GM23338 (cell line): ENCODE results near the gene EPS8L1. TPM values are rescaled to one million over a fixed set of nuclear protein-coding genes. Genes with fewer than 3 reads are reported as not detected.

ENCODE experiments used
- ATAC-seq: fragments of 200-7000 bp; cut with Tn5 transposase; 3 replicates; pipeline ENCODE4 v1.9.1; 2020
- DNase-seq: peaks from one replicate; pipeline ENCODE4 v3.0.0-alpha.2; 2015; ENCODE audit warnings: low spot score
- H2AFZ ChIP-seq: fragments of 200-600 bp; sonication (generic); 2 replicates; pipeline ENCODE4 v1.8.0; 2016; ENCODE audit warnings: antibody characterized with exemption, mild to moderate bottlenecking, moderate library complexity
- H3F3A ChIP-seq: fragments of 200-600 bp; sonication (generic); replicated peaks from 2 replicates; pipeline ENCODE4 v1.8.0; 2017; ENCODE audit warnings: antibody characterized with exemption, mixed run types, low read depth
- H3K27ac ChIP-seq: fragments of 200-600 bp; sonication (generic); 2 replicates; pipeline ENCODE4 v1.6.1; 2016; ENCODE audit warnings: low read depth
- H3K27me3 ChIP-seq: fragments of 200-600 bp; sonication (generic); 2 replicates; pipeline ENCODE4 v1.8.0; 2016; ENCODE audit warnings: mild to moderate bottlenecking, mixed run types, moderate library complexity; ENCODE audit not compliant: insufficient read depth
- H3K36me3 ChIP-seq: fragments of 200-600 bp; sonication (generic); 2 replicates; pipeline ENCODE4 v1.8.0; 2016; ENCODE audit warnings: mild to moderate bottlenecking; ENCODE audit not compliant: insufficient read depth
- H3K4me1 ChIP-seq: fragments of 200-600 bp; sonication (generic); 2 replicates; pipeline ENCODE4 v1.8.0; 2016; ENCODE audit warnings: mild to moderate bottlenecking, moderate library complexity; ENCODE audit not compliant: insufficient read depth
- H3K4me2 ChIP-seq: fragments of 200-600 bp; sonication (generic); 2 replicates; pipeline ENCODE4 v1.7.1; 2017; ENCODE audit warnings: mixed run types
- H3K4me3 ChIP-seq: fragments of 200-600 bp; sonication (generic); 2 replicates; pipeline ENCODE4 v1.6.1; 2016; ENCODE audit warnings: mixed run types
- H3K79me2 ChIP-seq: fragments of 200-600 bp; sonication (generic); replicated peaks from 2 replicates; pipeline ENCODE4 v1.8.0; 2017; ENCODE audit warnings: mild to moderate bottlenecking; ENCODE audit not compliant: insufficient read depth
- H3K9me2 ChIP-seq: fragments of 200-600 bp; sonication (generic); 2 replicates; pipeline ENCODE4 v1.8.0; 2017; ENCODE audit not compliant: insufficient read depth
- H4K20me1 ChIP-seq: fragments of 200-600 bp; sonication (generic); replicated peaks from 2 replicates; pipeline ENCODE4 v1.8.0; 2017; ENCODE audit warnings: mild to moderate bottlenecking; ENCODE audit not compliant: insufficient read depth
- H3K27ac Mint-ChIP-seq: 2 replicates; pipeline ENCODE4 v1.8.0; 2020; ENCODE audit warnings: inconsistent platforms, mild to moderate bottlenecking, moderate library complexity, mixed read lengths
- H3K27me3 Mint-ChIP-seq: 3 replicates; pipeline ENCODE4 v1.8.0; 2022; ENCODE audit warnings: low read depth, mild to moderate bottlenecking, moderate library complexity, mixed read lengths, inconsistent platforms; ENCODE audit not compliant: insufficient read depth, poor library complexity
- H3K36me3 Mint-ChIP-seq: 3 replicates; pipeline ENCODE4 v1.8.0; 2021; ENCODE audit warnings: low read depth, mild to moderate bottlenecking, inconsistent platforms, moderate library complexity, mixed read lengths
- H3K4me1 Mint-ChIP-seq: 3 replicates; pipeline ENCODE4 v1.8.0; 2020; ENCODE audit warnings: mild to moderate bottlenecking, inconsistent platforms, mixed read lengths
- H3K4me3 Mint-ChIP-seq: 3 replicates; pipeline ENCODE4 v1.8.0; 2021; ENCODE audit warnings: moderate library complexity, mild to moderate bottlenecking, inconsistent platforms, mixed read lengths
- H3K9me3 Mint-ChIP-seq: 3 replicates; pipeline ENCODE4 v1.8.0; 2020; ENCODE audit warnings: moderate library complexity, mild to moderate bottlenecking, inconsistent platforms, mixed read lengths
- EZH2 ChIP-seq: fragments of 200-600 bp; sonication (generic); IDR thresholded peaks from one replicate; pipeline ENCODE4 v1.8.0; 2017; ENCODE audit warnings: antibody characterized with exemption, mild to moderate bottlenecking, low read depth; ENCODE audit not compliant: unreplicated experiment
- JUNB ChIP-seq: IDR thresholded peaks from one replicate; pipeline ENCODE4 v1.6.1; 2016; ENCODE audit warnings: antibody characterized with exemption; ENCODE audit not compliant: unreplicated experiment
- POLR2AphosphoS5 ChIP-seq: IDR thresholded peaks from 2 replicates; pipeline ENCODE4 v1.6.1; 2016; ENCODE audit warnings: antibody characterized with exemption, low read depth
- ZNF331 ChIP-seq: fragments of 250-450 bp; sonication (Bioruptor Pico); IDR thresholded peaks from 2 replicates; pipeline ENCODE4 v1.5.0; 2020; ENCODE audit warnings: low read depth, mild to moderate bottlenecking, moderate library complexity
- polyA plus RNA-seq: library from polyadenylated mRNA; unstranded; fragments of >200 nt; fragmentation: Nextera tagmentation; extraction: Ambion mirVana; gene quantifications from 2 replicates; pipeline ENCODE4 v1.2.1, GENCODE V29; 2016
- total RNA-seq: library from RNA; depleted of rRNA; stranded (reverse); fragments of >200 nt; shearing (Covaris generic); gene quantifications from 2 replicates; pipeline ENCODE4 v1.2.3, GENCODE V29; 2014
- TF ChIP-seq, protein P1 (sequence below): IDR thresholded peaks from one replicate; pipeline ENCODE4 v1.6.1; 2018; ENCODE audit warnings: antibody characterized with exemption; ENCODE audit not compliant: unreplicated experiment

The EPS8L1 gene
- total and polyA plus RNA-seq, 2 experiments from 2014 or later: 47.5 to 51.2 TPM

DNA sequence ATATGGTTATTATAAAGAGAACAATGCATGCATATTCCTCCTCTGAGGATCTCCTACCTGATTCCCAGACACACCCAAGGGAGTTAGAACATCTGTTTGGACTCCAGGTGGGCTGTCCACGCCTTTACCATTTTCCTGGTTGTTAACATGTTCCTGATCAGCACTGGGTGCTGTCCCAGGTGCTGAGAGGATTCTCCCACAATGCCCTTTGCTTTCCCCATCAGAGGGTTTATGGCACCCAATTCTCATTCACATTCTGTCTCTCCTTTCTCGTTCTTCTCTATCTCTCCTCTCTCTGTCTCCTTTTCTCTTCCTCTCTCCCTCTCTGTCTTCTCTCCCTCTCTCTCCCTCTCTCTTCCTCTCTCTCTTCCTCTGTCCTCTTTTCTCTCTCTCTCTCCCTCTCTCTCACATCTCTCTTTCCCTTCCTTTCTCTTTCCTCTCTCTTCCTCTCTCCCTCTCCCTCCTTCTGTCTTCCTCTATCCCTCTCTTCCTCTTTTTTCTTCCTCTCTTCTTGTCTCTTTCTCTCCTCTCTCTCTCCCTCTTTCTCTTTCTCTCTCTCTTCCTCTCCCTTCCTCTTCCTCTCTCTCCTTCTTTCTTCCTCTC is 9.5 kb upstream of the EPS8L1 start:
- no peaks in the 10 kb centered on the region; the same call in 2 of the 3 replicates for H3K36me3 Mint-ChIP-seq
- H3F3A ChIP-seq: peaks cover 12% of the 10 kb centered on the region; the same call in 1 of the 2 replicates
- no peak overlapping the region for H3K4me3 Mint-ChIP-seq
- TF ChIP-seq POLR2AphosphoS5: no peak
- TF ChIP-seq, protein P1, sequence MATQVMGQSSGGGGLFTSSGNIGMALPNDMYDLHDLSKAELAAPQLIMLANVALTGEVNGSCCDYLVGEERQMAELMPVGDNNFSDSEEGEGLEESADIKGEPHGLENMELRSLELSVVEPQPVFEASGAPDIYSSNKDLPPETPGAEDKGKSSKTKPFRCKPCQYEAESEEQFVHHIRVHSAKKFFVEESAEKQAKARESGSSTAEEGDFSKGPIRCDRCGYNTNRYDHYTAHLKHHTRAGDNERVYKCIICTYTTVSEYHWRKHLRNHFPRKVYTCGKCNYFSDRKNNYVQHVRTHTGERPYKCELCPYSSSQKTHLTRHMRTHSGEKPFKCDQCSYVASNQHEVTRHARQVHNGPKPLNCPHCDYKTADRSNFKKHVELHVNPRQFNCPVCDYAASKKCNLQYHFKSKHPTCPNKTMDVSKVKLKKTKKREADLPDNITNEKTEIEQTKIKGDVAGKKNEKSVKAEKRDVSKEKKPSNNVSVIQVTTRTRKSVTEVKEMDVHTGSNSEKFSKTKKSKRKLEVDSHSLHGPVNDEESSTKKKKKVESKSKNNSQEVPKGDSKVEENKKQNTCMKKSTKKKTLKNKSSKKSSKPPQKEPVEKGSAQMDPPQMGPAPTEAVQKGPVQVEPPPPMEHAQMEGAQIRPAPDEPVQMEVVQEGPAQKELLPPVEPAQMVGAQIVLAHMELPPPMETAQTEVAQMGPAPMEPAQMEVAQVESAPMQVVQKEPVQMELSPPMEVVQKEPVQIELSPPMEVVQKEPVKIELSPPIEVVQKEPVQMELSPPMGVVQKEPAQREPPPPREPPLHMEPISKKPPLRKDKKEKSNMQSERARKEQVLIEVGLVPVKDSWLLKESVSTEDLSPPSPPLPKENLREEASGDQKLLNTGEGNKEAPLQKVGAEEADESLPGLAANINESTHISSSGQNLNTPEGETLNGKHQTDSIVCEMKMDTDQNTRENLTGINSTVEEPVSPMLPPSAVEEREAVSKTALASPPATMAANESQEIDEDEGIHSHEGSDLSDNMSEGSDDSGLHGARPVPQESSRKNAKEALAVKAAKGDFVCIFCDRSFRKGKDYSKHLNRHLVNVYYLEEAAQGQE: peak; percentile 82
- peaks cover 26% of the 10 kb centered on the region for H3K4me1 Mint-ChIP-seq
- DNase-seq: peak; percentile 60
- H3K27ac Mint-ChIP-seq: no peak overlapping the region
- peaks cover 14% of the 10 kb centered on the region for H3K79me2 ChIP-seq
- peaks cover 58% of the 10 kb centered on the region for H3K27me3 Mint-ChIP-seq
- H4K20me1 ChIP-seq: peaks cover 11% of the 10 kb centered on the region; the same call in 1 of the 2 replicates
- H3K36me3 ChIP-seq: no peaks in the 10 kb centered on the region
- H3K27me3 ChIP-seq: peaks cover 60% of the 10 kb centered on the region
- H2AFZ ChIP-seq: no peak overlapping the region
- H3K9me3 Mint-ChIP-seq: peaks cover 3% of the 10 kb centered on the region; the same call in 1 of the 3 replicates
- no peak for ATAC-seq
- no peak overlapping the region for H3K4me3 ChIP-seq
- no peaks in the 10 kb centered on the region; the same call in 1 of the 2 replicates for H3K4me1 ChIP-seq
- no peak overlapping the region for H3K27ac ChIP-seq
- no peak overlapping the region for H3K4me2 ChIP-seq
- H3K9me2 ChIP-seq: no peaks in the 10 kb centered on the region

DNA sequence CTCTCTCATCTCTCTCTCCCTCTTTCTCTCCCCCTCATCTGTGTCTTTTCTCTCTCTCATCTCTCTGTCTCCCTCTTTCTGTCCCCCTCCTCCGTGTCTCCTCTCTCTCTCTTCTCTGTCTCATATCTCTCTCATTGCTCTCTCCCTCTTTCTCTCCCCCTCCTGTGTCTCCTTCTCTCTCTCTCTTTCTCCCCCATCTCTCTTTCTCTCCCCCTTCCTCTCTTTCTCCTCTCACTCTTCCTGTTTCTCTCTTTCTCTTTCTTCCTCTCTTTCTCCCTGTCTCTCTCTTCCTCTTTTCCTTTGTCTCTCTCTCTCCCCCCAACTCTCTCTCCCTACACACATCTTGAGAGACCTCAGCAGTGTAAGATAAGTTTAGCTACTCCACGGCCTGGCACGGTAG is 7.8 kb upstream of the EPS8L1 start:
- no peaks in the 10 kb centered on the region for H4K20me1 ChIP-seq
- peaks cover 76% of the 10 kb centered on the region for H3K27me3 ChIP-seq
- TF ChIP-seq JUNB (no peak), EZH2 (no peak), ZNF331 (CRISPR knock-in tag) (no peak)
- TF ChIP-seq, protein P1: no peak
- Mint-ChIP-seq H3K4me3 (peak overlapping the region; percentile 17; the same call in 2 of the 3 replicates), H3K27me3 (peaks cover 62% of the 10 kb centered on the region), H3K27ac (no peak overlapping the region), H3K9me3 (peaks cover 3% of the 10 kb centered on the region; the same call in 1 of the 3 replicates), H3K36me3 (no peaks in the 10 kb centered on the region; the same call in 2 of the 3 replicates), H3K4me1 (peaks cover 30% of the 10 kb centered on the region)
- no peak overlapping the region for H3K4me3 ChIP-seq
- no peak overlapping the region for H3K27ac ChIP-seq
- DNase-seq (no peak), ATAC-seq (no peak)
- no peaks in the 10 kb centered on the region for H3K36me3 ChIP-seq
- peaks cover 12% of the 10 kb centered on the region; the same call in 1 of the 2 replicates for H3F3A ChIP-seq
- no peaks in the 10 kb centered on the region for H3K79me2 ChIP-seq
- no peaks in the 10 kb centered on the region; the same call in 1 of the 2 replicates for H3K4me1 ChIP-seq
- H3K4me2 ChIP-seq: 0 out of 2 replicates have a peak overlapping the region, but pooled peaks have one; percentile 38
- no peak overlapping the region for H2AFZ ChIP-seq
- no peaks in the 10 kb centered on the region for H3K9me2 ChIP-seq
